ENCODE results near the gene RAB9B. TPM values are rescaled to one million over a fixed set of nuclear protein-coding genes. Genes with fewer than 3 reads are reported as not detected.

Gene RAB9B
- total RNA-seq, 1 donor from 2014 or later = 28.0 TPM

DNA sequence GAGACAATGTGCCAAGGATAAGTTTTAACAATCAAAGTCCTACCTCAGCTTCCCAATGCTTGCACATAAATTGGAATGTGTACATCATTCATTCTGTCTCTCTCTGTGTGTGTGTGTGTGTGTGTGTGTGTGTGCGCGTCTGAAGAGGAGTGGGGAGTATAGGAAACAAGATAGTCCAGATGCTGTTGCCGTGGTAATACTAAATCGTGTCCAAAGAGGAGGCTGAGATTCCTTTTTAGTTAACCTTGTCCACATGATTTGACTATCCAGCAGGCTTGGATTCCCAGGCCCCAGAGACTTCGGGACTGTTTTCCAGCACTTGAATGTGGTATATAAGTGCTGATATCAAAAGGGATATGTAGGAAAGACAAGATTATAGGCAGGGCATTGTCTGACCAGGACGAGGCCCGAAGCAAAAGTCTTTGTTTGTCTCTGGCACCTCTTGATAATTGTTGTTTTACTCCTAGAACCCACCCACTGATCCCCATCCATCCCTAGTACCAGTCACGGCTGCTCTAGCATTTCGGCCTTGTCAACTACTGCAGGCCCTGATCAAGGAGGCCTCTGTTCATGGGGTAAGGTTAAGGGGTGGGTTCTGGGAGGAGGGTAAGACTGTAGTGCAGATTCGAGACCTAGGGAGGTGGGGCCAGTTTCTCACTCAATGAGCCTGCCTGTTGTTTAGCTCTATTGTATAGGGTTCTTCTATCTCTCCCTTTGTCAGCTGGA is 51.6 kb downstream of the RAB9B start:
- intact Hi-C loops (cut with DNase I) = no loop called here
- DNase-seq (no peak), ATAC-seq (ENCODE audit: poor library complexity) (no peak)

DNA sequence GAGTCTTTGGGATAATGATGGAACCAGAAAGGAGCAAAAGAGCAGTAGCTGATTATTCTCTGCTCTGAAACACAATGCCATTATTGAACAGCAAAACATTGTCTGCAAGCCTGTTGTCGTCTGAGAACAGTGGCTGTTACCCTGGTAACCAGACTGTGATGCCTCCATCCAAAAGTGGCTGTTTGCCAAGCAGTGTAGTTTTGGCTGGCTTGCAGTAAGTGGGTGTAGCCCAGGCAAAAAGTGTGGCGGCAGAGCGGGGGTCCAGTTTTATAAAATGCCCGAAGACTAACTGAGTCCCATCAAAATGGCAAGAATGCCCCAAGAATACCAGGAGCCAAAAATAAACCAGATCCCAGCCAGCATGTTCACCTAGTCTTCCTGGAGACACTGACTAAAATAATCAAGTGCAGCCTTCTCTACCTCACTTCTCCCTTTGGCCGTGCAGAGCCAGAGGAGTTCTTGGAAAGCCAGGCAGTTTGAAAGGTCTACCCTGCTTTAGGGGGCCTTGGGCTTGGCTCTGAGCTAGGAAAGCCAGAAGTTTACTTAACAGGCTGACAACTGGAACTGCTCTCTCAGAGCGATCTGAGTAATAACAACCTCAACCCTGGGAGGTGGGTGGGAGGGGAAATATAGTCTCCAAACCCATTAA is 52.8 kb downstream of the RAB9B start:
- DNase-seq (no peak), ATAC-seq (ENCODE audit: poor library complexity) (no peak)
- intact Hi-C loops (cut with DNase I) = loop anchor here (10.0 kb wide), 1 partner anchor 84 kb away; no protein-coding TSS in a partner anchor

DNA sequence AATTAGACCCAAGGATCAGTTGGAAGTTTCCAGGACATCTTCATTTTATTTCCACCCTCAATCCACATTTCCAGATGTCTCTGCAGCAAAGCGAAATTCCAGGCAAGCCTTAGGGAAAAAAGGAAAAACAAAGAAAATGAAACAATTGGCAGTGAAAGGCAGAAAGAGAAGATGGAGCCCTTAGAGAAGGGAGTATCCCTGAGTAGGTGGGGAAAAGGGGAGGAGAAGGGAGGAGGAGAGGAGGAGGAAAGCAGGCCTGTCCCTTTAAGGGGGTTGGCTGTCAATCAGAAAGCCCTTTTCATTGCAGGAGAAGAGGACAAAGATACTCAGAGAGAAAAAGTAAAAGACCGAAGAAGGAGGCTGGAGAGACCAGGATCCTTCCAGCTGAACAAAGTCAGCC is 55.5 kb downstream of the RAB9B start, which contains the start of gene PLP1:
TSS of gene PLP1 (plus strand) at position 295 of the 400 bp plus-strand sequence. CDS start 156 bp downstream, outside the sequence.
- ATAC-seq (ENCODE audit: poor library complexity) (no peak), DNase-seq (no peak)
- intact Hi-C loops (cut with DNase I) = loop anchor here (10.0 kb wide), 1 partner anchor 82 kb away; no protein-coding TSS in a partner anchor

DNA sequence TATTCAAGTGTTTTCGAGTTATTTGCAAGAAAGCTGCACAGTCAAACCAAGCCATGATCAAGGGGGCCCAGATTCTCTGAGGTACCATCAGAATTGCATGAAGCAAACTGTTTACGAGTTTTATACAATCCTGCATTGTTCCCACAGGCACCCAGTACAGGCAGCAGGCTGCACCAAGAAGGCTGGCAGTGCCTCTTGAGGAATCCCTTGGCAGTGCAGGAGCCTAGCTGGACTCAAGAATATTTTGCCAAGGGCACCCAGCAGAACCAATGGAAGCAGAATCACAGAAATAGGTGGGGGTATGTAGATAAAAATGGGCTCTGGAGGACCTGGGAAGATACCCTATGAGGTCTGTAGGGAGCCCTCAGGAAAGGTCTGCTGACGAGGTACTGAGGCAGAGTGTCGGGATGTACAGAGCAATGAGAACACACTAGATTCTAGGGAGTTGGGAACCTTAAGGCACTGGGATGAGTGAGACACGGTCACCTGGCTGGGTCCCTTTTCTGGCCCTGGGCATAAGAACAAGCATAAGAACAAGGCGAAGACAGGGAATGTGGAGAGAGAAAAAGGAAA is 57.9 kb downstream of the RAB9B start:
- peak; percentile 58 for ATAC-seq (ENCODE audit: poor library complexity)
- intact Hi-C loops (cut with DNase I) = loop anchor here (10.0 kb wide), 1 partner anchor 79 kb away; no protein-coding TSS in a partner anchor

DNA sequence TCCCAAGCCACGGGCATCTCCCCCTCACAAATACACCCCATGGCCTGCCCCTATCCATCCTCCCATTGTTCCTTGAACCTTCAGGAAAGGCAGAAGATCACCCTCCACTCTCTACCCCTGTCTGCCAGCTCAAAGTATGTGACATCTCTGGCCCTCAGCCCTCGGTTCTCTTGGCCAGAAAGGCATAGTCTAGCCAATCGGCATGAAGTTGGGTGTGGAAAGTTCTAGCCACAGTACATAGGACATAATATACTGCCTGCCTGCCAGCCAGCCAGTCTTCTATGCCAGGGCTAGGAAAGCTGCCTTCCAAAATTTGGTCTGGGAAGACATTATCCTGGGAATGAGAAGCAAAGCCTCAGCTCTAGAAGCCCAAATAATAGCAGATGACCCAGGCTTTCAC is 58.6 kb downstream of the RAB9B start:
- no peak for ATAC-seq (ENCODE audit: poor library complexity)
- intact Hi-C loops (cut with DNase I) = loop anchor here (10.0 kb wide), 1 partner anchor 79 kb away; no protein-coding TSS in a partner anchor

More for the DNA sequence above, 57.9 kb downstream of the RAB9B start:
- no peak for DNase-seq

More for the DNA sequence above, 58.6 kb downstream of the RAB9B start:
- no peak for DNase-seq

Other genes starting within 250 kb of the RAB9B start
- gene TCEAL4, start 246.7 kb downstream of the RAB9B start, total RNA-seq = 57.3 TPM
- gene TCEAL3, start 224.3 kb downstream of the RAB9B start, total RNA-seq = 14.8 TPM
- gene TCEAL1, start 203.3 kb downstream of the RAB9B start, total RNA-seq = 19.2 TPM
- 160 TPM for gene MORF4L2, start 145.6 kb downstream of the RAB9B start, total RNA-seq
- gene TMEM31, start 121.3 kb downstream of the RAB9B start, total RNA-seq = not detected
- 10.0 TPM for gene PLP1, start 55.4 kb downstream of the RAB9B start, total RNA-seq
- gene TMSB15B, start 130.4 kb upstream of the RAB9B start, total RNA-seq = 0.43 TPM
- gene H2BW1, start 181.5 kb upstream of the RAB9B start, total RNA-seq = not detected
- gene H2BW2, start 207.7 kb upstream of the RAB9B start, total RNA-seq = not detected
- gene TMSB15C, start 244.0 kb upstream of the RAB9B start, total RNA-seq = 0.48 TPM